Erythroblast (primary cell): ENCODE results near the gene FAM168A.

Experiments
- DNase-seq, 2 experiments: peaks; one replicate each; lab custom pipeline; 2025; lab: John Stamatoyannopoulos, UW
- GATA1 ChIP-seq: IDR thresholded peaks from 2 replicates; pipeline ENCODE4 v1.6.1; 2011; ENCODE audit warnings: low read depth, mild to moderate bottlenecking, control low read depth, low read length, moderate library complexity
- POLR2A ChIP-seq: IDR thresholded peaks from 2 replicates; pipeline ENCODE4 v1.6.1; 2011; ENCODE audit warnings: mild to moderate bottlenecking, low read length

FAM168A gene

DNA sequence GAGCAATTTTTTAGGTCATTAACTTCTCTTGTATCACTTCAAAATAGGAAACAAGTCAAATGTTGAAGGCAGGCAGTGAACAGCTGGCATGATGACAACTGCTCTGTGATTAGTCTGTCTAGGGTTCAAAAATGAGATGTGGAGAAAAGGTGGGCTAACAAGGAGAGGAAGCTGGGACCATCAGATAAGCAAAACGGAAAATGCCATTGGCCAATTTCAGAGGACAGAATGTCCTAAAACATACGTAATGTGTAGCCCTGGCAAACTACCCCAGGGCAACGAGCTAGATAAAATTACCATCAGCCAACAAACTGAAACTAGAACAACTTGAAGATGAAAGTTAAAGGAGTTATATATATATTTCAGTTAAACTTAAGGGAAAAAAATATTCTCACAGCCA lies 128.5 kb downstream of the FAM168A start:
- DNase-seq = no peak
- TF ChIP-seq GATA1 = no peak
- TF ChIP-seq POLR2A = no peak

DNA sequence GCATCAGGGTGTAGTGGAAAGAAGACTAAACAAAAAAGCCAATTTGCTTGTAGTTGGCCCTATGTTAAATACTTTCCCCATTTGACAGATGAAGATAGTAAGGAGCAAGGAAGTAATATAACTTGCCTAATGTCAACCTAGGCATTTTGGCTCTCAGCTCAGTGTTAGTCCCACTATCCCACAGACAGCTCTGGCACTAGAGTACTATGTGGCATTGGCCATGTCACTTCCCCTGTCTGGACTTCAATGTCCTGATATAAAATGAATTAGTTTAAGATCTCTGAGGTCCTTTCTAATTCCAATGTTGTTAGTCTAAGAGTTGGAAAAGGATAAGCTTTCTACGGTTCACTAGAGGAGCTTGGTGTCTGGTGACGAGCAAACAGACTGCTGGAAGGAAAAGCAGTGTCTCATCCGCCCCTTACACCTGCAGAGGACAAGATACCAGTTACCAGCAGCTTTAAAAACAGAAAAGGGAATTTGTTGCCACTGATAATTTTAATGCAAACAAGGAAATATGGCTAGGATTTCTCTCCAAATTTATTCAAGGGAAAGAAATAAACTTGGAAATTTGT lies 129.2 kb downstream of the FAM168A start:
- DNase-seq = no peak
- TF ChIP-seq POLR2A (no peak), GATA1 (no peak)

DNA sequence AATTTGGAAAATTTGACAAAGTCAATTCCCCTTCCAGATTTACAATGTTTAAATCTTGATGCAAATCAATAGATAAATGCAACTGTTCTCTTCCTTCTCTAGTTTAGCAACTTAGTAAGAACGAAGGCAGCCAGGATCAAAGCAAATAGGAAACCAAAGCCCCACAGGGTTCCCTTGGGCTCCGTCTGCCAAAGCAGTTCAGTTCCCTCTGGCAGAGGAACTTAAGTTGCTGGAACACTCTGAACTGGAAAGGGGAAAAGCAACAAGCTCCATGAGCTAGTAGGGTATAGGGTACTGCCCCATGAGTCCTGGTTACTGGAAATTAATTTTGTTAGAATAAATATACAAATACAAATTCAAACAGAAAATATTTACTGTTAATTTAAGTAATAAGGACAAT lies 130.4 kb downstream of the FAM168A start:
- no peak for TF ChIP-seq POLR2A
- DNase-seq = no peak

DNA sequence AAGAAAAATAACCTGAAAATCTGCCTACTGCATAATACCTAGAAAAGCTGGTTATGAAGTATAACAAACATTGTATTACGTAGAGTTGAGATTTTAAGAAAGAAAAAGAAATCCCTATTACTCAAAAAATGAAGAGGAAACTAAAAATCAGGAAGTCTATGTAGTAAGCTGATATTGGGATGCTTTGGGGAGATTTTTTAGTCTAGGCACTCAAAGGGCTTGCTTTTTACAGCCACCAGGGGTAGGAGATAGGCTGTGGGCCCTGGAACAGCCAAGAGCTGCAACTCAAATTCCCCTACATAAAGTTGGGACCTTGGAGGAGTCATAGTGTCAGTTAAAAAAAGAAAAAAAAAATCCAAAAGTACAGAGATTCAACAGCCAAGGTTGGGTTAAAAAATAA lies 131.3 kb downstream of the FAM168A start:
- DNase-seq = no peak
- TF ChIP-seq POLR2A (no peak), GATA1 (no peak)

DNA sequence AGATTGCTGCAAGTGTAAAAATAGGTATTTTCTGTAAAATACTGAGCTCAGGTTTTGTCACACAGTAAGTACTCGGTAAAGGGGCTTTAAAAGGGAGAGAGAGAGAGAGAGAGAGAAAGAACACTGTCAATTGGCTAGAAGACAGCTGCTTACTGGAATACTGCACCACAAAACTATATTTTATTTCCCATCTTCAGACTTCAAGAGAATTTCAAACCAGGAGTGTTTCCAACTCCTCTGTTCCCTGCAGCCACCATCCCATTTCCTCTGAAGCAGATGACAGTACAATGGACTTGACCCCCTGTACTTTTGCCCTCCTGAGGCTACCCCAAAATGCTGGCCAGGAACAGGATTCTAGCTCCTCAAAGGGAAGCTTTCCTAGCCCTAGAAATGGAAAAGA lies 132.0 kb downstream of the FAM168A start:
- no peak for TF ChIP-seq POLR2A
- TF ChIP-seq GATA1 = no peak
- DNase-seq = no peak

DNA sequence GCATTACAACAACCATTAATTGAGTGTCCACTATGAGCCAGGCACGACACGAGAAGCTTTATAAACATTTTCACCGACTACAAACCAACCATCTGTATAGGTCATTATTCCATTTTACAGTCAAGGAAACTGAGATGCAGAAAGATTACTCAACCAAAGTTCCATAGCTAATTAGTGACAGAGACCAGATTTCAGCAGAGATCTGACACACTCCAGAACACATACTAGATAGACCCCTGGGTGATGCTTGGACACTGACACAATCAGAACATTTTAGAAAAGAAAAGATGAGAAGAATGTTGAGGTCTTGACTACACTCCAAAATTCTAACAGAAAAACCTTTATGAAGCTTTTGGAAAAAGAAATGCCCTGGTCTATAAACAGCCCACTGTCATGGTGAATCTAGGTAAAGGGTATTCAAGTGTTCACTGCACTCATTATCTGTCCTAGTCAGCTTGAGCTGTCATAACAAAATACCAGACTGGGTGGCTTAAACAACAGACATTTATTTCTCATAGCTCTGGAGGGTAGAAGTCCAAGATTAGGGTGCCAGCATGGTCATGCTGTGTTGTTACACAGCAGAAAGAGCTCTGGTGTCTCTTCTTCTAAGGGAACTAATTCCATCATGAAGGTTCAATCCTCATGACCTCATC lies 132.8 kb downstream of the FAM168A start:
- DNase-seq = peak in 1 of 2 experiments; percentile 22
- TF ChIP-seq GATA1 (no peak), POLR2A (no peak)

DNA sequence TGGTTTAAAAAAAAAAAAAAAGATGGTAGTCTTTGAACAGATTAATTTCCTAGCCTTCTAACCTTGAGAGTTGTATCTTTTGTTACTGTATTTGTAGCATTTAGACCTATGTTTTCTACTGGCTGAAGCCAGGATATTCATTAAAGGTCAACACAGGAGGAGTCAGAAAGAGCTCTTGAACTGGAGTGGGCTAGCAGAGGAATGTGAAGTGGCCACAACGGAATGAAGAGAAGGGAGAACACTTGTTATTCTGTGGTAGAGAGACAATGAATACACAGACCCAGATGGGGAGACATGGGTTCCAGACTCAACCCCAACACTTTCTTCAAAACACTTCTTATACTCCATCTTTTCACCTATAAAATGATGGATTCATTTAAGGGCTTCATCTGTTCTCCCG lies 133.6 kb downstream of the FAM168A start:
- TF ChIP-seq POLR2A (no peak), GATA1 (no peak)
- DNase-seq = no peak

DNA sequence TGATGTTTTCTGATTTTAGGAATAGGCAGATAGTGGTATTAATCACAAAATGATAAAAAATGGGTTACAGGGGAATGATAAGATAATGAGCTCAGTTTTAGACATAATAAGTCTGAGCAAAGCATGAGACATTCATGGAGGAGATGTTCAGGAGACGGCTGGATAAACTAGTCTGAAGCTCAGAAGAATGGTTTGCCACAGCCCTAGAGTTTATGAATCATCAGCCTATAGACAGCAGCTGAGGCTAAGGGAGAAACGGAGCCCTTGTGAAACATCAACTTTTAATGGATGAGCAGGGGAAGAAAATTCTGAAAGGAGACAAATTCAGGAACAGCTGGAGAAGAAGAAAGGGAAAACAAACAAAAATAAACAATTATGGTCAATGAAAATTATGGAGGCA lies 134.6 kb downstream of the FAM168A start:
- TF ChIP-seq GATA1 (no peak), POLR2A (no peak)
- no peak for DNase-seq

DNA sequence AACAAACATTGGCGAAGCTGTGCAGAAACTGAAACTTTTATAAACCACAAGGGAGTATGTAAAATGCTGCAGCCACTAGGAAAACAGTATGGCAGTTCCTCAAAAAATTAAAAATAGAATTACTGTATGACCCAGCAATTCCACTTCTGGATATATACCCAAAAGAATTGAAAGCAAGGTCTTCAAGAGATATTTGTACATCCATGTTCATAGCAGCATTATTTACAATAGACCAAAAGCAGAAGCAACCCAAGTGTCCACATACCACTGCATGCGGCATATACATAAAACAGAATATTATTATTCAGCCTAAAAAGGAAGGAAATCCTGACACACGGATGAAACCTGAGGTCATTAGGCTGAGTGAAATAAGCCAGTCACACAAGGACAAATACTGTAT lies 135.9 kb downstream of the FAM168A start:
- no peak for DNase-seq
- TF ChIP-seq GATA1 = no peak
- TF ChIP-seq POLR2A = no peak

DNA sequence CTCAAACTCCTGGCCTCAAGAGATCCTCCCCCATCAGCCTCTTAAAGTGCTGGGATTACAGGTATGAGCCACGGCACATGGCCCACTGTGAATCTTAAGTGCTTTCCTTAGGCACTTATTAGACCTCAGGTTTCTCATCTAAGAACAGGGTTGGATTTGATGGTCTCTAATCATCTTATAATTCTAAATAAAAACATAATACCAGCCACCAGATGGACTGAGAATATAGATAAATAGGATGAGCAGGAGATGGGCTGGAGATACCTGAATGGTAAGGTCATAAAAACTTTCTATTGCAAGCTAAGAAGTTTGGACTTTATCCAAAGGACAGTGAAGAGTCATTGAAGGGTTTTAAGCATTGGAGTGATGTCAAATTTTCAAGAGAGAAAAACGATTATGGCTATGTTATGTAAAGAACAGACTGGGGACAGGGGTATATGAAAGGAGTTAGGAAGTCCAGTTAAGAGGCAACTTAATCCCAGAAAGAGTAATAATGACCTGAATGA lies 136.5 kb downstream of the FAM168A start:
- DNase-seq = no peak
- no peak for TF ChIP-seq GATA1
- no peak for TF ChIP-seq POLR2A

DNA sequence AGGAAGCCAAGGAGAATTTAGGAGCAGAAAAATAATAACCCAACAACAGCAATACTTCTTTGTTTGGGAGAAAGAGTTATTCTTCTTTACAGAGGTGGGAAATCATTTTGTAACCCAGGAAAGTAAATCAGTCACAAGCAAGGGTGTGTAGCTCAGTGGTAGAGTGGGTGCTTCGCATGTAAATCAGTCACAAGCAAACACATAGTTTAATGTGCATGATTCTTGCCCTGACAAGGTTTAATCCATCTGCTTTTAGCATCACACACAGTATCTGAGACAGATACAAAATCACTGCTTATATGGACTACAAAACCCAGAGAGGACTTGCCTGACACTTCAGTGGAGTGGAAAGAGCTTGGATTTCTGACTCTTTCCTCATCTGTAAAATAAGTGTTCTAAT lies 139.7 kb downstream of the FAM168A start:
- TF ChIP-seq POLR2A (no peak), GATA1 (no peak)
- DNase-seq = no peak

DNA sequence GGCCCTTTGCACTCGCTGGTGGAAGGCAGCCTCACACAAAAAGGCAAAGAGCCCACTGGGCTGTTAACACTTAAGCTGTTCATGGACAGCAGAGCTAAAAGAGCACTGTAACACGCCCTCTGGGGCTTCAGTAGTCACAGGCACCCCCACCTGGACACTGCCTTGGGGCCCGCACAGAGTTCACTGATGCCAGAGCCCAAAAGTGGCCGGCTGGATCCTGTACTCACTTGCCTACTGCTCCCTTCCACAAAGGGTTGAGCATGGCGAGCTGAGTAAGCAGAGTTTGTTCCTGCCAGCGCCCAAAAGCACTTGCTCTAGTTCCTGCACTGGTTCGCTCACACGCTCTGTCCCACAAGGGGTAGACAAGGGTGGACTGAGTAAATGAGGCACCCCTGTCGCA lies 142.9 kb downstream of the FAM168A start:
- no peak for TF ChIP-seq POLR2A
- no peak for TF ChIP-seq GATA1

DNA sequence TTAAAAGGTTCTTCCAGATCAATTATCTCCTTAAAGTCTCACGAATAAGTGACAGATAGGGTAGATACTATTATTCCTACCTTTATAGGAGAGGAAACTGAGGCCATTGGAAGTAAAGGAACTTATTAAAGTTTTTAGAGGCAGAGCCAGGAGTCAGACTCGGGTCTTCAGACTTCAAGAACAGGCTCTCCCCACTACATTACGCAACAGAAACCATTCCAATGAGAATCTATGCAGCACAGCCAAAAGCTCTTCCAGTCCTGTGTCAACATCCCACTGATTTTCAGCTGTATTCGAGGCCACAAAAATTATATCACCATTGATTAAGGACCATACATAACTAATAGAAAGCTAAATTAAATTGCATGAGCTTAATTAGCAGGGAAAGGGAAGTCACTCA lies 144.3 kb downstream of the FAM168A start:
- DNase-seq = no peak
- no peak for TF ChIP-seq GATA1

More for the DNA sequence above, 142.9 kb downstream of the FAM168A start:
- no peak for DNase-seq

DNA sequence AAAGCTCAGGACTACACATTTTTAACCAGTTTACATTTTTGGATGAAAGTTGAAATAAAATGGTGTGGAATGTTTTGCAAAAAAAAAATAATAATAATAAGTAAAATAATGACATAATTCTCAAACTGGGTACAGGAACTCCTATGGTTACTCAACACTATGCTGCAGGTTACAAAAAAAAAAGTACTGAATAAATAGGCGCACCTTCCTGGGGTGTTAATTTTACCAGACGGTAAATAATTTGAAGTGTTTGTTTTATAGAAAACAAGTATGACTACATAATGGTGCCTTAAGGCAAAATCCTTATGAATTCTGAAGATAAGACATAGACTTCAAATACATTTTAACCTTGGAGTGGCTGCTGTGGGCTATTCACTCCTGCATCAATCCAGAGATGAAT lies 145.2 kb downstream of the FAM168A start:
- DNase-seq = no peak
- TF ChIP-seq POLR2A (no peak), GATA1 (no peak)

DNA sequence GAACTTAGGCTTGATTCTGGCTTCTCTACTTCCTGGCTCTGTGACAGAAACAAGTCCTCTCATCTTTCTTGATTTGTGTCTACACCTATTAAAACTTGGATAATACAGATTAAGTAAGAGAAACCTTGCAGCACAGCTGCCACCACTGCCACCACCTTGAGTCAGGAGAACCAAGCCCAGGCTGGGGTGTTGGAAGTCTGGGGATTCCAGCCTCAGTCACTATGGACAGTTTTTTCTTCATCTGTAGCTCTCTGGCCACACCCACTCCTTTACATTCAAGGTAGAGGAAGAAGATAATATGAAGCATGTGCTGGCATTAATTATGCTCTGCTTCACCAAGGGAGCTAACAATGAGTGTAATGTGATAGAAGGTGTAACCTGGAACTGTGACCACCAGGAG lies 146.0 kb downstream of the FAM168A start:
- TF ChIP-seq POLR2A (no peak), GATA1 (no peak)
- DNase-seq = no peak
